SK-MEL-5 (cell line): Measurements from ENCODE around the gene SGCD. TPM values are rescaled to one million over a fixed set of nuclear protein-coding genes. Genes with fewer than 3 reads are reported as not detected.

Experiments used
- DNase-seq: peaks from one replicate; pipeline ENCODE4 v3.0.0-alpha.2; 2016; ENCODE audit warnings: low read depth, low spot score
- in situ Hi-C: cut with HindIII; loops from 2 replicates; pipeline ENCODE4 v1.10.0; 2016; ENCODE audit warnings: low sequenced_read_pairs, high pct_unique_total_duplicates, low pct_unique_long_range_greater_than_20kb
- total RNA-seq: library from RNA; depleted of rRNA; stranded (reverse); fragments of >200 nt; shearing (Covaris generic); gene quantifications from 2 replicates; pipeline ENCODE4 v1.2.3, GENCODE V29; 2014

Gene SGCD
- total RNA-seq, 1 experiment from 2014 or later, result 27.2 TPM

DNA sequence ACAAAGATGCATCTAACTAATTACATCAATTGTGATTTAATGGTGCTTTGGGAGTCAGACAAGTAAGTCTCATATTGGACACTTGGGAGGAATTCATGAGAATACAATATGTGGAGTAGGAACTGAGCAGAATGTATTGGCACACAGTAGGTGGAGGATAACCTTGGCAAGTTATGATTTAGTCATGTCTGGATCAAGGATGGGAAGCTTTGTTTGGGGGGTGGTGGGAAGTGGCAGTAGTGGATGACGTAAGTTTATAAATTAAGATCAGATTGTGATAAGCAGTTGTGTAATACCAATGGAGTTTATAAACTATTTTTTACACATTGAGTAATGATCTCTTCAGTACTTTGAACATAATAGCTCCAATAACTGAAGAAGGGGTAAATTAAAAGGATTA lies 67.0 kb downstream of the SGCD start:
- in situ Hi-C loops, result no loop called here
- DNase-seq, result no peak

DNA sequence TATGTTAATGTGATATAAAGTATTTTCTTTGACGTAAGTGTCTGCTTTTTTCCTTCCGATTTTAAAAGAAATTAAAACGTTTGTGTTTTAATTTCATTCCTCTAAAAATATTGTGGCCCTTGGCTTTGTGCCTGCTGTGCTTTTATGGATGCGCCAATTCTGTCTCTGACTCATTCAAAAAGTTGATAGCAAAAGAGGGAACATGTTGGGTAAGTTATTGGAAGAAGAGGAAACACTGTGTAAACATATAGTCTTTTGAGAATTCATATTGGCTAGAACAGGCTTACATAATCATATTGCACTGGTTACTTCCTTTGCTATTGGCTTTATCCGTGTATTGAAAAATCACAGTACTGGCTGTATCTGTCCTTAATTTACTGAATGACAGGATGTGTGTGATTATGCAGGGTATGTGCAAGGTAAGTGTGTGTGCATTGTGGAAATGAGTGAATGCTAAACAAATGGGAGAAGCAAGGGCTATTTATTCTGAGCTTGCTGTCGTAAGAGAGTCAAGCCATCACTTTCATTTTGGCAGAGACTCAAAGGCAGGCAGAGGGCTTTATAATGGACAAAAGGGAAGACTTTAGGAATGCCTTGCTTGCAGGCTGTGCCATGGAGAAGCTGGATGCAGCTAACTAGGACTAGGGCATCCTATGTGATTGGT lies 67.8 kb downstream of the SGCD start:
- in situ Hi-C loops, result no loop called here
- DNase-seq, result peak; percentile 89

DNA sequence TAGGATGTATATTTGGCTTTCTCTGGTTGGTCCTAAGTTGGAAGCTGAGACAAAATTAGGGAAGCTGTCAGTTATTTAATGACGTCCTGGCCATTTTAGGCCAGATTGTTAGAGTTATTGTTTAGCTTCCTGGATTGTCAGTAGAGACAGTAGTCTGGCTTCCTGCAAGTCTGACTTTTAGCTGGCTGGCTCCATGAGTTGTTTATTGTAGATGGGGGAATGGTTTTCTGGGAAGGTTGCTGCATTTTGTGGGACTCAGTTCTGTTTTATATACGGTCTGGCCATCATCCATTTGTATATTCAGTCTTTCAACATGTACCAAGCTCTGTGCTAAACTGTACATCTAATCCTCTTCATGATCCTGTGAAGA lies 68.3 kb downstream of the SGCD start:
- no peak for DNase-seq
- in situ Hi-C loops, result no loop called here

DNA sequence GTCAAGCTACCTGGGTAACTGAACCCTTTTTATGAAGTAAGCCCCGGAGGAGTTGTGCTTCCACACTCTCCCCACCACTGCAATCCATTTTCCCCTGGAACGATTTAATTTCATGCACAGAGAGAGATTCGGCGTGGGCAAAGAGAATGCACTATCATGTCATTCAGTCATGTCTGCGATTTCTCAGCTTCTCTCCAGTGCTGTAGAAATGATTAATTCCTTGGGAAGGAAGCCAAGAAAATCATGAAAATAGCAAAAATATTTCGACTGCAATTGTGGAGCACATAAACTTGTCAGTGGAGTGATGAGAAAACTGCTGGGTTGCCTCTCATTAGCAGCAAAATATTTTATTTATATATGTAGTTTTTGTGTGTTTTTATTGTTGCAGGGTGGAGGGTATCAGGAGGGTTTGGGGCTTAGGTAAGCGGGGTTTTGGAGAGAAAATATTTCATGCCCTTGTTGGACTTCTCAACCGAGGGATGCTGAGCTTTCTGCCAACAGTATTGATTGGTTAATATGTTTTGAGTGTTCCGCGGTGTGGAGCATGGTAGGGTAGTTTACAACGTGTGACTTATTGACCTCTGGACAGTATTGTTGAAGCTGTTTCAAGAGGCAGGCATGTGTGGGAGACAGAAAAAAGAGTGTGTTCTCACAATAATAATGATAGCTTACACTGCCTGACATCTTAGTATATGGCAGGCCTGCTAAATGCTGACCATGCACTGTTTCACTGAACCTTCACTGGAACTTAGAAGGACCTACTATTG lies 69.3 kb downstream of the SGCD start:
- no peak for DNase-seq
- in situ Hi-C loops, result no loop called here

DNA sequence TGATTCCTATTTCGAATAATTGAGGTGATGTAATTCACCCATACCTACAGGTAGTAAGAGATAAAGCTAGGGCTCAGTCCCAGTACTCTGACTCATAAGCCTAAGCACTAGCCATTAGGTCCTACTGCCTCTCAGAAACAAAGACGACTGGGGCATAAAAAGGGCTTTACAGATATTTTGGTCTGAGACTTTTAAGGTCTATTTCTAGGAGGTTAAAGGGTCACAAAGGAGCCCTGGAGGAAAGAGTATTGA lies 69.8 kb downstream of the SGCD start:
- in situ Hi-C loops, result no loop called here

DNA sequence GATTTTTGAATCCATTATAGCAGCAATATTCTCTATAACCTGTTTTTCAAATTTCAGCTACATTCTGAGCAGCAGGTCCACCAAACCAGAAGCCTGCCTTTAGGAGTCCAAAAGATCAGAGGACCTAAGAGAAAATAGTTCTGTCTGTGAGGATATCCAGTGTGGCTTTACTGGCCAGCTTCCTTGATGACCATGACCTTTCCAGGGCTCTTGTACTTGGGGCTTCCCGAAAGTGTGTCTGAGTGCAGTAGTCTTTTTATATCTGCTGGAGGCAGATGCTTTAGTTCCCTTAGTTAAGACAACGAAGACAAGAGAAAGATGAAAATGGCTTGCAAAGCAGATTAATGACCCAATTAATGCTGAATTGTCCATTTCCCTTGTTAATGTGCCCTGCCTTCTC lies 72.4 kb downstream of the SGCD start:
- in situ Hi-C loops, result no loop called here
- no peak for DNase-seq

More for the DNA sequence above, 69.8 kb downstream of the SGCD start:
- DNase-seq, result no peak

DNA sequence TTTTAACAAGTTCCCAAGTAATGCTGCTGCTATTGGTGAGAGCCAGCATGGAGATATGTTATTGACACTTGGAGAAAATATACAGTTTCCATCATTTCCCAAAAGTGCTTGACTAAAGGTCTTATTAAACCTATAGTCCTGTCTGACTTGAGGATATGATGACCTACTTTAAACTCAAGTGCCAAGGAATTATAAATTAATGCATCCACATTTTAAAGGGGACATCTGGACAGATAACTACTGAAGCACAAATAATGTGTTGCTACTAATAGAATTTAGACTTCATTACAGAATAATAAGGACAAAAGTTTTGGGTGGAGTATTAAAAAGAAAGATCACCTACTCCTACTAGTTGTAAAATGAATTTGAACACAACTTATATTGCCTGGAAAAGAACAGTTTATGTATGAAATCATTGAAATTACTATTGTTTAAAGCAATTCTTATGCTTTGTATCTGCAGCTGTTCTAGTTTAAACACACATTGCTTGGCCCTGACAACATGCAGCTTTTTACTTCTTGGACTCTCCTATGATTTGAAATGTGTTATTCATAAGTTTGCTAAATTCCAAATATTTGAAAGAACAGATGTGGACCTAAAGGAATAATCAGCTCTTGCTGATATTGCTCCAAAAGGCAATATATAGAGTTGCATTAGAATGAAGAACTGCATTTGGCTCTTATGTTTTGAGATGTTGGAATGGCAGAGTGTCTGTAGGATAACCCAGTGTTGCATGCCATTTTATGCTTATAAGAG lies 73.4 kb downstream of the SGCD start:
- in situ Hi-C loops, result no loop called here

DNA sequence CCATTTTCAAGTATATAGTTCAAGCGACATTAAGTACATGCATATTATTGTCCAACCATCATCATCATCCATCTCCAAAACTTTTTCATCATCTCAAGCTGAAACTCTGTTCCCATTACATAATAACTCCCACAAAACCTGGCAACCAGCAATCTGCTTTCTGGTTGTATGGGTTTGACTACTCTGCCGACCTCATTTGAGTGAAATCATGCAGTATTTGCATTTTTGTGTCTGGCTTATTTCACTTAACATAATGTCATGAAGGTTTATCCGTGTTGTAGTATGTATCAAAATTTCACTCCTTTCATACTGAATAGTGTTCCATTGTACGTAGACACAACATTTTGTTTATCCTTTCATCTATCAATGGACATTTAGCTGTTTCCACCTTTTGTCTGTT lies 74.8 kb downstream of the SGCD start:
- in situ Hi-C loops, result no loop called here
- no peak for DNase-seq

More for the DNA sequence above, 73.4 kb downstream of the SGCD start:
- no peak for DNase-seq

DNA sequence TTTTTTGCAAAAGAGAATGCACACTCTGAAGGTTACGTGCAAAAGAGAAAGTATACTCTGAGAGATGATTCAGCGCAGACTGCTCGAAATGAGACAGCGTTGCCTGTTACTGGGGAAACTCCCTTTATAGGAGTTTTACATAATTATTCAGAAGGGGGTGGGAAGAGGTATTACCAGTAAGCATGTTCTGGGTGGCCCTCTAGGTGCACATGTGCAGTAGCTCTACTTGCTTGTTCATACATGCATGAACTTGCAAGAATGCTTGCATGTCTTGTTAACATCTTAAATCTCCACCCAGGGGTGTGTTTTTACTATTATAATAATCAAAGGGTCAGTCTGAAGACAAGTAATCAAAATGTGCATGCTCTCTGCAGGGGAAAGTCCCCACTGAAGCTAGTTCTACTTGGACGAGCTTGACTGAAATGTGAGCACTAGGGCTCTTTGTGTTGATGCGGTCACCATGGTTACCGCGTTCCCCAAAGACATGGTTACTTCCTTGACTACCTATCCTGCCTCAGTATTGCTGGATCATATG lies 75.5 kb downstream of the SGCD start:
- in situ Hi-C loops, result no loop called here
- DNase-seq, result no peak

DNA sequence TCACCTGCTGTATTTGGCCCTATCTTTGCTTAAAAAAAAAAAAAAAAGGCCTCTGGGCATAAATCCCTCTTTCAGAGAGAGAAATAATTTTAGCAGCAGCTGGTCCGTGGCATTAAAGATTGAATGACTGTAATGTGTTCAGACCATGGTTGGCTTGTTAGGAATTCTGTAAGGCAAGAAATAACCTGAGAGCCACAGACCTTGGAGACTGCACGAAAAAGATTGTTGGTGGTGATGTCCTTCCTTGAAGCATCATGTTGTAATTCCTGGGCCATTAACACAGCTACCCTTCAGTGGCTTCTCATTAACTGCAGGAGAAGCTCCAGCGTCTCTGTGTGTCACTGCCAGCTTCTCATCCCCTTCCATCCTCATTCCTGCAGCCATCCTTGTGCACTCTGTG lies 79.0 kb downstream of the SGCD start:
- DNase-seq, result no peak
- in situ Hi-C loops, result no loop called here

DNA sequence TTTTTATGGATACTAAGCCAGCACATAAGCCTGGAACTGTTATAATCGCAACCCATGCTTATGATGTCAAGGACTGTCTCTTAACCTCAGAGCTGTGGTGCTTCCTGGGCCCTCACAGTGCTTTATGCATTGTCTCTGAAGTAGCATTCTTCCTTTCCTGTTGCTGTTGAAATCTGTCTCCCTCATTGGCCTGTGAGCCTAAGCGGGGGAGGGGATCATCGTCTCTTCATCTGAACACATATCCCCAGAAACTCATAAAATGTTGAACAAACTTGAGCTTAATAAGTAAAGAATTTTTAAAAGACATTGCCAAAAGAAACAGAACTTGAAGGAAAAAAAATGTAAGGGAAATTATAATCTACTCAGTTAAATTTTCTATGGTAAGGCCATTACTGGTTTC lies 80.3 kb downstream of the SGCD start:
- DNase-seq, result no peak
- in situ Hi-C loops, result no loop called here

DNA sequence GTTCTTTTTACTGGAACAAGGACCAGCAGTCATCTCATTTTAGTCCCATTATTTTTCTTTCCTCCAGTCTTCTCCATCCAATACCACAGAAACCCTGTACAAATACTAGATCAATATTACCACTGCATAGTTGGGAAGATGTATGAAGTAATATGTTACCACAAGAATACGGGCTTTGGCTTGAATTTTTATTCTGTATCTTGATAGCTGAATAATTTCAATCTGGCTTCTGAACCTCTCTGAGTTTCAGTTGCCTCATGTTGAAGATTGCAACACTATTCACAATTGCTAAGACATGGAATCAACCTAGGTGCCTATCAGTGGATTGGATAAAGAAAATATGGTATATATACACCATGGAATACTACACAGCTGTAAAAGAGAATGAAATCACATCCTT lies 82.9 kb downstream of the SGCD start:
- in situ Hi-C loops, result no loop called here
- no peak for DNase-seq

DNA sequence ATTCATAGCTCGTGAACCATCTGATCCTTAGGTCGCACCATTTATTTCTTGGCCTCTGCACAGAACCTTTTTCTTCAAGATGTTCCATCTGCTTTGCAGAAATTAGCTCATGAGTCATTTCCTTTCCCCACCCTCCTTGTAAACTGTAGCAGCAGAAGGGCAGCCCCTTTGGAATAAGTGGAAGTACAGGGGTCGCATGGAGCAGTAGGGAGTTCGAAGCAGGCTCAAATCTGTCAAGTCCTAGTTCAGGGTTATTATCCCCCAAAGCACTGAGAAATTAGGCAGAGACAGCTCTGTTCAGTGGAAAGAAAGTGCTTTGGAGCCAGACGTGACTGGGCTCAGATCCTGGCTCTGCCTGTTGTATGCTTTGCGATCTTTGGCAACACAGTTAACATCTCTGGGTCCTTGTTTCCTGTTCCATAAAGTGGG lies 84.2 kb downstream of the SGCD start:
- DNase-seq, result no peak
- in situ Hi-C loops, result no loop called here

DNA sequence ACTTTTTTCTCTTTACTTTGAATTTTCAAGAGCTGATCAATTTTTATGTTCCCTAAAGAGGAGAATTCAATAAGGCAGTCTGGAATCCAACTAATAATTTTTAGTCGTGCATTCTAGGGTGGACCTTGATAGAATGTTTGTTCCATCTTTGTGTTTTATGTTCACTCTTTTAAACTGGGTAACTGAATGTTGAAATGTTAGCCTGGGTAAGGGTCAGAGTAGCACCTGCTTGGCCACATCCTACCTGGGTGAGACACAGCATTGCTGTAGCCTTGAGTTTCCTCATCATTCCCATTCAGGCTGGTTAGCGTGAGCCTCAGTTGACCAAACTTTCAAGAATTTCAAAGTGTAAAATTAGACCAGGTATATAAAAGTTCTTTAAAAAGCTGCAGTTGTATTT lies 85.0 kb downstream of the SGCD start:
- in situ Hi-C loops, result no loop called here
- DNase-seq, result no peak

DNA sequence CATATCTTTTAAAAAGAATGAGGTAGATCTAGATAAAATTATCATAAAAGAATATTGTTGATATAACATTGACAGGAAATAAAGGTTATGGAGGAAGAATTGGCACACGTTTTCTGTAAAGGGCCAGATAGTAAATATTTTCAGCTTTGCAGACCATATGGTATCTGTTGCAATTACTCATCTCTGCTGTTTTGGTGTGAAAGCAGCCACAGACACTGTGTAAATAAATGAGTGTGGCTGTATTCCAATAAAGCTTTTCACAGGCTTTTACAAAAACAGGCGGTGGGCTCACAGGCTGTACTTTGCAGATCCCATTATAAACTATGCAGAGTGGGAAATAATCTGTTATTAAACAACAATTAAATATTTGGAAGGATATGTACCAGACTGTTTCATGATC lies 87.4 kb downstream of the SGCD start:
- in situ Hi-C loops, result no loop called here

DNA sequence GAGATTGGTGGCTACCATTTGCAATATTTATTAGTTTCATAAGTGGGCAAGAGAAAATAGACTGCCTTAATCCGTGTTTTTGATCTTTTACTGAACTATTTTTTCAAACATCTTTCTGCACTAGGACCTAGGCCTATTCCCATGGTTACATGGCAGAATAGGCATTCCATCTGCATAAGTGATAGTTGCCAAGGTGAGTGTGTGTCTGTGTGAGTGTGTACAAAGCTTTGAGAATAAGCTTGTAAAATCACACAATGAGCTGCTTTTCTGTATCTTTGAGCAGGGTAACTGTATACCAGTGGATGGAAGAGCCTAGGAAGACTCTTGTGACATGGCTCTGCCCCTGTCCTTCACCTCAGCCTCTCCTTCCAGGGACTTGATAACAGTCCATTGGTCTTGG lies 92.7 kb downstream of the SGCD start:
- in situ Hi-C loops, result no loop called here
- DNase-seq, result no peak

More for the DNA sequence above, 87.4 kb downstream of the SGCD start:
- DNase-seq, result no peak

DNA sequence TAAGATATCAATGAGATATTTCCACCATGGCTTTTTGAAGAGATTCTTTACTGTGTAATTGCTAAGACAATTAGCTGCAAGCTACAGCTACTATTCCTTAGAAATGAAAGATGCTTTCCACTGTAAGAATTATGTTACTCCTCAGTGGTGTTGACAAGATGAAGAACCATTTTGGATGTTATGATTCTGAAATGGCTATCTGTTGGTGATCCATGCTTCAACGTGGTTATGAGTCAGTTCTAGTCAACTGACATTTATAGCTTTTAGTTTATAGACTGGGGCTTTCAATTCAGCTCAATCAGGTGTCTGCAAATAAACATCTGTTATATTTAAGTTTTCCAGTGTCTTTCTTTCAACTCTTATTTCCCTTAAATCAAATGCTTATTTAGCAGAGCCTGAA lies 93.7 kb downstream of the SGCD start:
- in situ Hi-C loops, result no loop called here
- DNase-seq, result peak; percentile 29

DNA sequence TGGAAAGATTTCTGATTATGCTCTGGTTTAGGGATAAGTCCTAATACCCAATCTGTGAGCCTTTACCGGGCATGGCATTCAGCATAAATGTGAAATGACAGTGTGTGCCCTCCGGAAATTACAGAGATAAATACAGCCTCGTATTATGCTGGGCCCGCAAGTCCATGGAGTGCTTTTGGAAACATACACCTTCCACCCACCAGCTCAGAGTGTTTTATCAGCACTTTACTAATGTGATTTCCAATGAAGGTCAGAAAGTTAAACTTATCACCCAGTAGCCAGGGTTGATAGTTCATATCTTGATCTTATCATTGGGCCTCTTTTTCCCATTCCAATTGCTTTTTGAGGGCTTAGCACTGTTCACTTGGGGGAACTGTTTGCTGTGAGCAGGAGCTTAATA lies 94.8 kb downstream of the SGCD start:
- in situ Hi-C loops, result no loop called here
- DNase-seq, result no peak

DNA sequence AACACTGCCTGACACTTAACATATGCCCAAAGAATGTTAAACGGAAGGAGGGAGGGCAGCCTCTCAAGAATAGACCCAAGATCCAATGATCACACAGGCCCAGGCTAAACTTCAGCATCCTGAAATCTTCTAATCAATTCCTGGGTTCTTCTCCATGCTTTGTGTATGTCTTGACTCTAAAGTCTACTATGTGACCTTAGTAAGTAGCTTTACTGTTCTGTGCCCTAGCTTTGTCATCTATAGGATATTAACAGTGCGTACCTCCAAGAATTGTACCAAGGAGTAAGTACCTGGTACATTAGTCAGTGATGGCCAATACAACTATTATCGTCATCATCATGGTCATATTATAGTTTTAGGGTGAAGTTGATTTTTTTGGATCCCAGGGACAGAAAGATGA lies 96.6 kb downstream of the SGCD start:
- no peak for DNase-seq
- in situ Hi-C loops, result no loop called here
